Suprapubic skin (tissue), 3 donors: ENCODE results near the gene TMEM116.

Experiments used
- CTCF ChIP-seq, 2 donors: fragments of 200-600 bp in 1 of 2; fragments of 450-650 bp in 1 of 2; sonication (generic) in 1 of 2; IDR thresholded peaks; one replicate each; pipeline ENCODE4 v1.5.1; 2016 to 2019; ENCODE audit warnings: antibody characterized with exemption in 2 of 2, mild to moderate bottlenecking in 1 of 2, moderate library complexity in 1 of 2
- EP300 ChIP-seq: sonication (generic); formaldehyde crosslinking; IDR thresholded peaks from one replicate; pipeline ENCODE4 v1.6.1; 2017; ENCODE audit warnings: antibody characterized with exemption
- POLR2A ChIP-seq, 2 donors: fragments of 450-650 bp; IDR thresholded peaks; one replicate each; pipeline ENCODE4 v1.6.1; 2017; ENCODE audit warnings: antibody characterized with exemption in 2 of 2, mild to moderate bottlenecking in 2 of 2, moderate library complexity in 2 of 2

GRCh38 chr12:111926631-111927030 lies 86.3 kb downstream of the TMEM116 start:
- TF ChIP-seq POLR2A (IDR thresholded peaks at IDR 0.05) (no peak), CTCF (IDR thresholded peaks at IDR 0.05) (no peak), EP300 (no peak)
